Measurements from ENCODE around the gene PDLIM3.

PDLIM3 gene

DNA sequence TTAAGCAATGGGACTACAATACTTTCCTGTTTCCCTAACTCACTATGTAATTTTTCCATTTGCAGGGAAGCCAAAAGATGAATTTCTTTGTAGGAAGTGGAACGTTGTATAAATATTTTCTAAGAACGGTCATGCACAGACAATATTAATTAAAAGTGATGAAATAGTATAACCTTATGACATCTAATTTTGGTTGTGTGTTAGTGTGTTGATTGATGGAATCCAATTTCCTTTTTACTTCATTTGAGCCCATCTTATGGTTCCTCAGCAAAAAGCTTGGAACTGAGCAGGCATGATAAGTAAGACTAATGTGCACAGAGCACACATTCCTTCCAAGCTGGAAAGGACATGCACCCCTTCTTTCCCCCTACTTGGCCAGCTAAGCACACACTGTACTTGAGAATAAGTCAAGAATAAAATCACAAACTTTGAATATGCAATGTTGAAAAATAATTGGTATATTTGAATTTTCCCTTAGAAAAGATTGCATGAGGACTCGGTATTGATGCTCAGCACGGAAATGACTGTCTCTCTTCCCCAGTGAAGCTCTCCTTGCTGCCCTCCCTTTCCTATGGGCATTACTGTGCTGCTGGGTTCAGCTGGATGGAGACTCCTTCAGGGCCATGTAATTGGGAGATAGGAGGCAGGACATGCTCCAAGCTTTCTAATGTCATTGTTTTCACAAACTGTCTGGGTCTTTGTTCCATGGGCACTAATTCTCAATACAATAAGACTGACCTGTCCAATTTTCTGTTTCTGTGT lies 19.2 kb upstream of the PDLIM3 start:
- no peak overlapping the region for H3K4me3 ChIP-seq (replicated peaks in 1 of 2; ENCODE audit: low read depth in 2 of 2, low read length in 2 of 2)
- TF ChIP-seq, protein P1, sequence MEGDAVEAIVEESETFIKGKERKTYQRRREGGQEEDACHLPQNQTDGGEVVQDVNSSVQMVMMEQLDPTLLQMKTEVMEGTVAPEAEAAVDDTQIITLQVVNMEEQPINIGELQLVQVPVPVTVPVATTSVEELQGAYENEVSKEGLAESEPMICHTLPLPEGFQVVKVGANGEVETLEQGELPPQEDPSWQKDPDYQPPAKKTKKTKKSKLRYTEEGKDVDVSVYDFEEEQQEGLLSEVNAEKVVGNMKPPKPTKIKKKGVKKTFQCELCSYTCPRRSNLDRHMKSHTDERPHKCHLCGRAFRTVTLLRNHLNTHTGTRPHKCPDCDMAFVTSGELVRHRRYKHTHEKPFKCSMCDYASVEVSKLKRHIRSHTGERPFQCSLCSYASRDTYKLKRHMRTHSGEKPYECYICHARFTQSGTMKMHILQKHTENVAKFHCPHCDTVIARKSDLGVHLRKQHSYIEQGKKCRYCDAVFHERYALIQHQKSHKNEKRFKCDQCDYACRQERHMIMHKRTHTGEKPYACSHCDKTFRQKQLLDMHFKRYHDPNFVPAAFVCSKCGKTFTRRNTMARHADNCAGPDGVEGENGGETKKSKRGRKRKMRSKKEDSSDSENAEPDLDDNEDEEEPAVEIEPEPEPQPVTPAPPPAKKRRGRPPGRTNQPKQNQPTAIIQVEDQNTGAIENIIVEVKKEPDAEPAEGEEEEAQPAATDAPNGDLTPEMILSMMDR (IDR thresholded peaks at IDR 0.05; ENCODE audit: low read depth, low read length): no peak
- DNase-seq (ENCODE audit: low read depth in 2 of 2): no peak

DNA sequence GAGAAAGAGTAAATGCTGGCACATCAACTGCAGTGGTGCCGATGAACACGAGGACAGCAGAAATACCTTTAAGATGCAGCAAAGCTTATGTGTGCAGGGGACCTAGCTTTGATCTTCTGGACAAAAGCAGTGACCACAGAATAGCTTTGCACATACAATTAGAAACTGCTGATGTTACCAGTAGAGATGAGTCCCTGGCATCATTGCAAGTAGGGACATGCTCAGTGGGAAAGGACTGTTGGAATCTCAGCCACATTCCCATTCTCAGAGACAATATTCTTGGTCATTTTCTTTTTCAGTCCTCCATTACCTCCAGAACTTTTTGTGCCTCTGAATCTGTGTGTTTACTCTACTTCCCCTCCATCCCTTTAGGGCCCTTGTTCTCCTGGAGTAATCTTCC lies 16.9 kb upstream of the PDLIM3 start:
- TF ChIP-seq, protein P1 (IDR thresholded peaks at IDR 0.05; ENCODE audit: low read depth, low read length): no peak
- no peak overlapping the region for H3K4me3 ChIP-seq (replicated peaks in 1 of 2; ENCODE audit: low read depth in 2 of 2, low read length in 2 of 2)
- DNase-seq (ENCODE audit: low read depth in 2 of 2): no peak

- no peak overlapping the region for H3K4me3 ChIP-seq (replicated peaks in 1 of 2; ENCODE audit: low read depth in 2 of 2, low read length in 2 of 2)
- DNase-seq (ENCODE audit: low read depth in 2 of 2): no peak
- TF ChIP-seq, protein P1 (IDR thresholded peaks at IDR 0.05; ENCODE audit: low read depth, low read length): no peak
Observed at GRCh38 chr4:185550933-185551332, 15.6 kb upstream of the PDLIM3 start.

DNA sequence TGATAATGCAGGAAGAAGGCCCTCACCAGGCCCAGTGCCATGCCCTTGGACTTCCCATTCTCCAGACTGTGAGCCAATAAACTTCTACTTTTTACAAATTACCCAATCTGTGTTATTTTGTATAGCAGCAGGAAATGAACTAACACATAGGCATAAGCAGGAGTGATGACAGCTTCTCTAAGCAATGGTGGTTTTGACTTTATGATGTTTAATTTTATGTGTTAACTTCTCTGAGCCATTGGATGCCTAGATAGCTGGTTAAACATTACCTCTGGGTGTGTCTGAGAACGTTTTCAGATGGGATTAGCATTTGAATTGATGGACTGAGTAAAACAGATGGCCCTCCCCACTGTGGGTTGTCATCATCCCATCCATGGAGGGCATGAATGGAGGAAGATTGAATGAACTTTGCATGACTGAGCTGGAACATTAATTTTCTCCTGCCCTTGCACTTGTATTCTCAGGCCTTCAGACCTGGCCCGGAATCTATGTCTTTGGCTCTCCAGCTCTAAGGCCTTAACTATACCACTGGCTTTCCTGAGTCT lies 13.9 kb upstream of the PDLIM3 start:
- TF ChIP-seq, protein P1 (IDR thresholded peaks at IDR 0.05; ENCODE audit: low read depth, low read length): no peak
- no peak for DNase-seq (ENCODE audit: low read depth in 2 of 2)
- no peak overlapping the region for H3K4me3 ChIP-seq (replicated peaks in 1 of 2; ENCODE audit: low read depth in 2 of 2, low read length in 2 of 2)

DNA sequence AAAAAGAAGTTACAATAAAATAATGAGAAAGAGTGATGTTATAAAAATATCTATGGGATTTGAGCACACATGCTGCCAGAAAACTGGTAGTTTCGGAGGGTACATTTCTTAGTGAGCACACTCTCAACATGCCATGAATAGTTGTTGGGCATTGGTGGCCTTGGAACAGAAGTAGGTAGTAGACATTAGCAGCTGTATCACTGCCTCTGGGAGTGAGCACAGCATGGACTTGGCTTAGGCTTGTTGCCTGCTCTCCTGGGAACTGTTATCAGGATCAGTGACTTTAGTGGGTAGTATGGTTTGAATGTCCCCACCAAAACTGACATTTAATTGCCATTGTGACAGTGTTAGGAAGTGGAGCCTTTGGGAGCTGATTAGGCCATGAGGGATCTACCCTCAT lies 13.3 kb upstream of the PDLIM3 start:
- no peak overlapping the region for H3K4me3 ChIP-seq (replicated peaks in 1 of 2; ENCODE audit: low read depth in 2 of 2, low read length in 2 of 2)
- TF ChIP-seq, protein P1 (IDR thresholded peaks at IDR 0.05; ENCODE audit: low read depth, low read length): no peak
- no peak for DNase-seq (ENCODE audit: low read depth in 2 of 2)

GRCh38 chr4:185546335-185546734 lies 11.0 kb upstream of the PDLIM3 start:
- no peak for DNase-seq (ENCODE audit: low read depth in 2 of 2)
- TF ChIP-seq, protein P1 (IDR thresholded peaks at IDR 0.05; ENCODE audit: low read depth, low read length): no peak

More at GRCh38 chr4:185546335-185546734, 11.0 kb upstream of the PDLIM3 start:
- no peak overlapping the region for H3K4me3 ChIP-seq (replicated peaks in 1 of 2; ENCODE audit: low read depth in 2 of 2, low read length in 2 of 2)
